DOHH2 (cell line): ENCODE measurements around the gene KCNK1.

Experiments used
- H3F3A ChIP-seq: fragments of 200-600 bp; sonication (generic), shearing (Covaris generic); 2 replicates; pipeline ENCODE4 v1.6.0; 2016; ENCODE audit warnings: antibody characterized with exemption, mild to moderate bottlenecking; ENCODE audit not compliant: control insufficient read depth, insufficient read depth
- H3K27ac ChIP-seq: fragments of 200-600 bp; sonication (generic); 2 replicates; pipeline ENCODE4 v1.5.1; 2014; ENCODE audit warnings: low read depth, mild to moderate bottlenecking, low read length, moderate library complexity
- H3K27me3 ChIP-seq: fragments of 200-600 bp; sonication (generic); 2 replicates; pipeline ENCODE4 v1.6.1; 2014; ENCODE audit warnings: mild to moderate bottlenecking, low read length, mixed read lengths; ENCODE audit not compliant: control insufficient read depth
- H3K36me3 ChIP-seq: fragments of 200-600 bp; sonication (generic); 2 replicates; pipeline ENCODE4 v1.6.1; 2014; ENCODE audit warnings: mild to moderate bottlenecking, low read length, moderate library complexity, mixed read lengths; ENCODE audit not compliant: control insufficient read depth
- H3K4me1 ChIP-seq: fragments of 200-600 bp; sonication (generic); 2 replicates; pipeline ENCODE4 v1.6.1; 2014; ENCODE audit warnings: mild to moderate bottlenecking, low read length, mixed read lengths; ENCODE audit not compliant: control insufficient read depth
- H3K4me2 ChIP-seq: fragments of 200-600 bp; sonication (generic); 2 replicates; pipeline ENCODE4 v1.6.0; 2014; ENCODE audit warnings: mild to moderate bottlenecking, low read length, moderate library complexity
- H3K4me3 ChIP-seq: fragments of 200-600 bp; sonication (generic); 2 replicates; pipeline ENCODE4 v1.5.1; 2014; ENCODE audit warnings: mild to moderate bottlenecking, low read length, mixed read lengths
- H3K79me2 ChIP-seq: fragments of 200-600 bp; sonication (generic); 2 replicates; pipeline ENCODE4 v1.6.1; 2014; ENCODE audit warnings: mild to moderate bottlenecking, low read length, mixed read lengths; ENCODE audit not compliant: control insufficient read depth
- H3K9me2 ChIP-seq: fragments of 200-600 bp; sonication (generic); replicated peaks from 2 replicates; pipeline ENCODE4 v1.6.1; 2014; ENCODE audit warnings: mild to moderate bottlenecking, low read length, mixed read lengths; ENCODE audit not compliant: control insufficient read depth
- H3K9me3 ChIP-seq: fragments of 200-600 bp; sonication (generic); 2 replicates; pipeline ENCODE4 v1.6.1; 2014; ENCODE audit warnings: antibody characterized with exemption, low read length, mixed read lengths; ENCODE audit not compliant: control insufficient read depth, insufficient read depth
- H4K20me1 ChIP-seq: fragments of 200-600 bp; sonication (generic); 2 replicates; pipeline ENCODE4 v1.6.0; 2014; ENCODE audit warnings: low read depth, mild to moderate bottlenecking, antibody characterized with exemption, low read length, moderate library complexity; ENCODE audit not compliant: control insufficient read depth, insufficient read depth
- EZH2phosphoT487 ChIP-seq: fragments of 200-600 bp; sonication (generic); IDR thresholded peaks from 2 replicates; pipeline ENCODE4 v1.6.1; 2017; ENCODE audit warnings: borderline replicate concordance, mild to moderate bottlenecking, antibody characterized with exemption, low read length, moderate library complexity, mixed read lengths
- TF ChIP-seq, protein P1 (sequence below): fragments of 200-600 bp; sonication (generic); IDR thresholded peaks from one replicate; pipeline ENCODE4 v1.5.1; 2014; ENCODE audit warnings: antibody characterized with exemption, mild to moderate bottlenecking, low read depth, low read length; ENCODE audit not compliant: poor library complexity, severe bottlenecking

The KCNK1 gene

DNA sequence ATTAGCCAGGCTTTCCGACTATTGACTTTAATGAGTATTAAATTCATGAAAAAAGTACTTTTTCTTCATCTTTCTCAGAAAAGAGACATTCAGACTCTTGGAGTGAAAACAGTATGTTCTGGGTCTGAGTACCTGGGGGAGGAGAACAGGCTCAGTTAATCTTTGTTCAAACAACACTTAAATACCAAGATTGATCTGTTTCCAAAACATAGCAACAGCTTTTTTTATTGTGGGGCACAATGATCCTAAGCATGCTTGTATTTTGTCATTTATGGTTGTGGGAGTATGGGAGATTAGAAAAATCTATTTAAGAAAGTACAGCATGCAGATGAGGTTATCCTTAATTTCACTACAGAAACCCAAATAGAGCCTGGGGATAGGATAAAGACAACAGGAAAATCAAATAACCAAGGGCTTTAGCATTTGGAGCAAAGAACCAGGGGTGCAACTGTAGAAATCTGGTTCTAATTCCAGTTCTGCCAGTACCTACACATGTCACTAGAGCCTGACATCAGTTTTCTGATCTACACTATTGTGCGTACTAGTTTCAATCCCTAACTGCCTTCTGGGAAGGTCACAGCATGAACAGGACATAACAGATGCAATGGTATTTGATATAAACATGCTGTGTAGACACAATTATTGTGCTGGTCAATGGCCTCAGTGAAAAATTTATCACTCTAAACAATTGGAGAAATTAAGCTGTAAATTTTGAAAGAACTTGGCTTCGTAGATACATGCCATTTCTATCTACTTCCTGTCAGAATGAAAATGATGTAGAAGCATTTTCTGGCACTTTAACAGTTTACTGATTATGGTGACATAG lies 91.2 kb downstream of the KCNK1 start:
- Histone ChIP-seq H3K4me3 (no peak overlapping the region), H3K27me3 (no peaks in the 10 kb centered on the region), H3K4me2 (no peak overlapping the region), H3K4me1 (no peaks in the 10 kb centered on the region), H3K9me3 (no peaks in the 10 kb centered on the region), H3K27ac (no peak overlapping the region), H3K36me3 (no peaks in the 10 kb centered on the region), H3K9me2 (no peaks in the 10 kb centered on the region; the same call in 1 of the 2 replicates), H3K79me2 (no peaks in the 10 kb centered on the region), H4K20me1 (no peaks in the 10 kb centered on the region), H3F3A (no peaks in the 10 kb centered on the region)
- TF ChIP-seq, protein P1, sequence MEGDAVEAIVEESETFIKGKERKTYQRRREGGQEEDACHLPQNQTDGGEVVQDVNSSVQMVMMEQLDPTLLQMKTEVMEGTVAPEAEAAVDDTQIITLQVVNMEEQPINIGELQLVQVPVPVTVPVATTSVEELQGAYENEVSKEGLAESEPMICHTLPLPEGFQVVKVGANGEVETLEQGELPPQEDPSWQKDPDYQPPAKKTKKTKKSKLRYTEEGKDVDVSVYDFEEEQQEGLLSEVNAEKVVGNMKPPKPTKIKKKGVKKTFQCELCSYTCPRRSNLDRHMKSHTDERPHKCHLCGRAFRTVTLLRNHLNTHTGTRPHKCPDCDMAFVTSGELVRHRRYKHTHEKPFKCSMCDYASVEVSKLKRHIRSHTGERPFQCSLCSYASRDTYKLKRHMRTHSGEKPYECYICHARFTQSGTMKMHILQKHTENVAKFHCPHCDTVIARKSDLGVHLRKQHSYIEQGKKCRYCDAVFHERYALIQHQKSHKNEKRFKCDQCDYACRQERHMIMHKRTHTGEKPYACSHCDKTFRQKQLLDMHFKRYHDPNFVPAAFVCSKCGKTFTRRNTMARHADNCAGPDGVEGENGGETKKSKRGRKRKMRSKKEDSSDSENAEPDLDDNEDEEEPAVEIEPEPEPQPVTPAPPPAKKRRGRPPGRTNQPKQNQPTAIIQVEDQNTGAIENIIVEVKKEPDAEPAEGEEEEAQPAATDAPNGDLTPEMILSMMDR = no peak
- TF ChIP-seq EZH2phosphoT487 = no peak

GRCh38 chr1:233707153-233707879 lies 93.4 kb downstream of the KCNK1 start:
- H4K20me1 ChIP-seq = no peaks in the 10 kb centered on the region
- no peak overlapping the region for H3K27ac ChIP-seq
- H3K9me3 ChIP-seq = no peaks in the 10 kb centered on the region
- no peak overlapping the region for H3K4me3 ChIP-seq
- H3K4me2 ChIP-seq = no peak overlapping the region
- no peaks in the 10 kb centered on the region for H3K4me1 ChIP-seq
- TF ChIP-seq, protein P1 = no peak
- no peak for TF ChIP-seq EZH2phosphoT487
- H3K79me2 ChIP-seq = no peaks in the 10 kb centered on the region
- H3F3A ChIP-seq = no peaks in the 10 kb centered on the region
- no peaks in the 10 kb centered on the region for H3K27me3 ChIP-seq
- no peaks in the 10 kb centered on the region; the same call in 1 of the 2 replicates for H3K9me2 ChIP-seq
- H3K36me3 ChIP-seq = no peaks in the 10 kb centered on the region

DNA sequence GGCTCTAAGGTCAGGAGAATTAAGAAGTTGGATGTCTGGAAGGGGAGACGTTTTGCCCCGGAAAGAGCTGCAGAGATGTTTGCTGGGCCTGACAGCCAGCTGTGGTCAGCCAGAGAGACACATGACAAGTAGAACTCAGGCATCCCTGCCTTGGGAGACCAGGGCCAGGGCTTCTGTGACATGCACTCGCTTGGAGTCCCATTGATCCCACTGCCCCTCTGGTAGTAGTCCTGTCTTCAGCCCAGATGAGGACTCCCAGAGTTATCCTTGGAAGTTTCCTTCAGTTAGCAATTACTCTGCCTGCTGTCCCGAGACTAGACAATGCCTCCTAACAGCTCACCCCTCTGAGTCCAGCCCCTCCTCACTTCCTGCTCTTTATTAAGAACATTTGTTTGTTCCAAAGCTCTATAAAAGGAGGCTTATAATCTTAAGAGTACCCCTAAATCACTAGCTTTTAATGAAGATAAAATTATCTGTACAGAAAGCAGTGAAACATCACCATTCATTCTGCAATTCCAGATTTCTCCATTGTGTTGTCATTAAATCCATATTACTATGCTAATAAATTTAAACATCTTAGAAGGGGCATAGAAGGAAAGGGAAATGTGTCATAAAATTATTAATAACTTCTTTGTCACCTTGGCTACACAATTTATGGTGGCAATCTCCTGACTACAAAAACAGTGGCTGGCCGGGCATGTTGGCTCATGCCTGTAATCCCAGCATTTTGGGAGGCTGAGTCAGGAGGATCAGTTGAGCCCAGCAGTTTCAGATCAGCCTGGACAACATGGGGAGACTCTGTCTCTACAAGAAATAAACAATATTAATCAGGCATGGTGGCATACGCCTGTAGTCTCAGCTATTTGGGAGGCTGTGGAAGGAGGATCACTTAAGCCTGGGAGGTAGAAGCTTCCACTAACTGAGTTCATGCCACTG lies 94.2 kb downstream of the KCNK1 start:
- Histone ChIP-seq H3K36me3 (no peaks in the 10 kb centered on the region), H3K79me2 (no peaks in the 10 kb centered on the region), H3K4me3 (no peak overlapping the region), H4K20me1 (no peaks in the 10 kb centered on the region), H3K4me1 (no peaks in the 10 kb centered on the region), H3K4me2 (no peak overlapping the region), H3F3A (no peaks in the 10 kb centered on the region), H3K9me3 (no peaks in the 10 kb centered on the region), H3K27ac (no peak overlapping the region), H3K27me3 (no peaks in the 10 kb centered on the region), H3K9me2 (no peaks in the 10 kb centered on the region; the same call in 1 of the 2 replicates)
- TF ChIP-seq, protein P1 = no peak
- TF ChIP-seq EZH2phosphoT487 = no peak
